ENCODE results near the gene SPEM1. TPM values are rescaled to one million over a fixed set of nuclear protein-coding genes. Genes with fewer than 3 reads are reported as not detected.

The SPEM1 gene
- total RNA-seq, 1 experiment from 2014 or later = 0.33 TPM

DNA sequence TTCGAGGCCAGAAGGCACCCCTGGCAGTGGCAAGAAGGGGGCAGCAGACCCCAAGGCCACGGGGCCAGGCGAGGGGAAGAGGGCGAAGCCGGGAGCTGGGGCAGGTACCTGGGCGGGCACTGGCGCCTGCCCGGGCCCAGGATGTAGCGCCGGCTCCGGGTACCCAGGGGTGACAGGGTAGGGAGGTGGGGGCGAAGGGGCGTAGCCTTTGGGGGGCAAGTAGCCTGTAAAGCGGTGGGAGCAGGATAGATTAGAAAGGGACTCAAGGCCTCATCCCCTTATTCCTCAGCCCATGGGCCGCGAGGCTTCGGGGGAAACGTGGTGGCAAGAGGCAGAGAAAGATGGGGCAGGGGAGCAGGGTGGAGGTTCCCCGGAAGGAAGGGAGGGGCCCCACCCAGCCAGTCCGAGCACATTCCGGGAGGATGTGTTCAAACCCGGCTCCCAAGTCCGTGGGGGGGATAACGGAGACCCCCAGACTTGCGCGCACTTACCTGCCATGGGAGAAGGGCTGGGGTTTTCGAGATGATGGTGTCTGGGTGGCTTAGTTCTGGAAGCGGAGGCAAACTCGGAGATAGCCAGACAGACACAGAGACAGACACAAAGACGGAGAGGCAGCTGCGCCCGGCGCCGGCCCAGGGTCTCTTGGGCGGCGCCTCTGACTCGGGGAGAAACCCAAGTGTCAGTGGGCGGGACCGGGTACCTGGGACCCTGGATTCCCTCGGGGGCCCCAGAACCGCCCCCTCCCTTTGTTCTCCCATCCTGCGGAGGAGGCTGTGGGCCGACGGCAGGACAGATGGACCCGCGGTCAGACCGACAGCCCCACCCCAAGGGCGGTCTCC is 26.3 kb upstream of the SPEM1 start:
- H3K9me3 Mint-ChIP-seq = no peaks in the 10 kb centered on the region; a peak in 1 of 5 replicates
- H3K27me3 Mint-ChIP-seq (ENCODE audit: low read depth) = peaks cover 2% of the 10 kb centered on the region
- H3K9ac ChIP-seq (ENCODE audit: extremely low read depth, insufficient read length, low read length) = no peak overlapping the region
- no peak overlapping the region for H3K18ac ChIP-seq (ENCODE audit: insufficient read length, low read depth, low read length)
- peaks cover 7% of the 10 kb centered on the region; the same call in 1 of the 2 replicates for H3K4me1 ChIP-seq (ENCODE audit: insufficient read depth, low read length)
- peaks cover 2% of the 10 kb centered on the region for H4K20me1 ChIP-seq (ENCODE audit: control insufficient read depth, insufficient read depth, insufficient read length)
- H2BK120ac ChIP-seq (ENCODE audit: low read depth, low read length, poor library complexity, severe bottlenecking) = no peak overlapping the region
- TF ChIP-seq, protein P1, sequence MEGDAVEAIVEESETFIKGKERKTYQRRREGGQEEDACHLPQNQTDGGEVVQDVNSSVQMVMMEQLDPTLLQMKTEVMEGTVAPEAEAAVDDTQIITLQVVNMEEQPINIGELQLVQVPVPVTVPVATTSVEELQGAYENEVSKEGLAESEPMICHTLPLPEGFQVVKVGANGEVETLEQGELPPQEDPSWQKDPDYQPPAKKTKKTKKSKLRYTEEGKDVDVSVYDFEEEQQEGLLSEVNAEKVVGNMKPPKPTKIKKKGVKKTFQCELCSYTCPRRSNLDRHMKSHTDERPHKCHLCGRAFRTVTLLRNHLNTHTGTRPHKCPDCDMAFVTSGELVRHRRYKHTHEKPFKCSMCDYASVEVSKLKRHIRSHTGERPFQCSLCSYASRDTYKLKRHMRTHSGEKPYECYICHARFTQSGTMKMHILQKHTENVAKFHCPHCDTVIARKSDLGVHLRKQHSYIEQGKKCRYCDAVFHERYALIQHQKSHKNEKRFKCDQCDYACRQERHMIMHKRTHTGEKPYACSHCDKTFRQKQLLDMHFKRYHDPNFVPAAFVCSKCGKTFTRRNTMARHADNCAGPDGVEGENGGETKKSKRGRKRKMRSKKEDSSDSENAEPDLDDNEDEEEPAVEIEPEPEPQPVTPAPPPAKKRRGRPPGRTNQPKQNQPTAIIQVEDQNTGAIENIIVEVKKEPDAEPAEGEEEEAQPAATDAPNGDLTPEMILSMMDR (conservative IDR thresholded peaks at IDR 0.05) = peak; percentile 60
- no peaks in the 10 kb centered on the region for H3K27me3 ChIP-seq (ENCODE audit: insufficient read depth, low read length)
- H3K79me2 ChIP-seq (ENCODE audit: insufficient read depth, low read length) = no peaks in the 10 kb centered on the region
- no peak overlapping the region for H2BK20ac ChIP-seq (ENCODE audit: low read depth, low read length, poor library complexity, severe bottlenecking)
- no CpG with 5 or more reads among the region's 48 CpGs for WGBS (ENCODE audit: extremely low coverage, insufficient read length, low lambda C conversion rate)
- peak overlapping the region; percentile 92 for H3K4me2 ChIP-seq (ENCODE audit: insufficient read depth, insufficient read length, low read length)
- H3K23me2 ChIP-seq (ENCODE audit: insufficient read length, low read depth, low read length, poor library complexity, severe bottlenecking) = peaks cover 12% of the 10 kb centered on the region
- H3K9me3 ChIP-seq (ENCODE audit: control insufficient read depth, low read depth, low read length) = no peaks in the 10 kb centered on the region
- H3K14ac ChIP-seq (ENCODE audit: insufficient read depth, low read length) = peak overlapping the region; percentile 51; the same call in 1 of the 2 replicates
- no peaks in the 10 kb centered on the region for H3K79me1 ChIP-seq (ENCODE audit: insufficient read depth, low read depth, low read length, poor library complexity, severe bottlenecking)
- no peak overlapping the region for H3K27ac ChIP-seq (ENCODE audit: insufficient read length, low read depth, low read length)
- no peak overlapping the region for H3K56ac ChIP-seq (ENCODE audit: insufficient read length, low read depth, low read length)
- H4K5ac ChIP-seq (ENCODE audit: insufficient read length, low read depth, low read length) = no peak overlapping the region
- H2AFZ ChIP-seq (ENCODE audit: low read length) = no peak overlapping the region
- H3K4me1 Mint-ChIP-seq = peaks cover 22% of the 10 kb centered on the region in 2 experiments
- peaks cover 20 to 35% (median 25%) of the 10 kb centered on the region in 3 experiments for H3K36me3 Mint-ChIP-seq (ENCODE audit: insufficient read depth in 1 of 3, low read depth in 3 of 3)
- H3K4me3 Mint-ChIP-seq = peak overlapping the region; percentile 87 to 96
- H4K91ac ChIP-seq (ENCODE audit: insufficient read length, low read depth, low read length) = no peak overlapping the region
- H3K4ac ChIP-seq (ENCODE audit: low read depth, low read length) = no peak overlapping the region
- no peak overlapping the region for H3K23ac ChIP-seq (ENCODE audit: insufficient read length, low read depth, low read length)
- H3K27ac Mint-ChIP-seq = peak overlapping the region in 1 of 3 experiments; percentile 90; a peak in 2 of 7 replicates
- no peak overlapping the region for H3T11ph ChIP-seq (ENCODE audit: low read length)
- DNase-seq = peak; percentile 81
- H2BK15ac ChIP-seq (ENCODE audit: low read depth, low read length) = no peak overlapping the region
- H2AK5ac ChIP-seq (ENCODE audit: insufficient read length, low read length) = no peak overlapping the region
- no peak overlapping the region for H4K8ac ChIP-seq (replicated peaks; ENCODE audit: insufficient read length, low read depth, low read length)
- no peak overlapping the region for H2BK12ac ChIP-seq (ENCODE audit: insufficient read length, low read depth, low read length)
- H2BK5ac ChIP-seq (ENCODE audit: insufficient read length, low read length) = no peak overlapping the region
